Small intestine (tissue), 7 donors: Measurements from ENCODE around the gene MZT2B. TPM values are rescaled to one million over a fixed set of nuclear protein-coding genes. Genes with fewer than 3 reads are reported as not detected.
"Not testable (repeated sequence)": the region's sequence is repeated elsewhere in the genome, so short reads cannot be mapped to it uniquely, and the experiment has no call there.

Source experiments
- DNase-seq, 2 donors: peaks; one replicate each; pipeline versions ENCODE4 v3.0.0 to v3.0.0-alpha.2; 2013
- FAIRE-seq: peaks from 2 replicates; lab custom pipeline; 2012; peaks lifted over from hg19 to GRCh38; lab: Jason Lieb, UNC
- H3K27ac ChIP-seq, 3 donors: one replicate each; pipeline ENCODE4 v1.5.1; 2013; ENCODE audit warnings: low read length in 2 of 3, mild to moderate bottlenecking in 2 of 3, control low read depth in 1 of 3, inconsistent platforms in 1 of 3, low read depth in 1 of 3, moderate library complexity in 1 of 3
- H3K27me3 ChIP-seq, 3 donors: one replicate each; pipeline ENCODE4 v1.6.1; 2013; ENCODE audit warnings: low read length in 3 of 3, inconsistent platforms in 1 of 3; ENCODE audit not compliant: control insufficient read depth in 3 of 3, insufficient read depth in 3 of 3
- H3K36me3 ChIP-seq, 3 donors: one replicate each; pipeline ENCODE4 v1.6.1; 2013; ENCODE audit warnings: low read length in 3 of 3, inconsistent platforms in 1 of 3, low read depth in 1 of 3, mild to moderate bottlenecking in 1 of 3, moderate library complexity in 1 of 3; ENCODE audit not compliant: control insufficient read depth in 3 of 3, insufficient read depth in 2 of 3
- H3K4me1 ChIP-seq, 3 donors: one replicate each; pipeline ENCODE4 v1.6.1; 2013; ENCODE audit warnings: low read length in 2 of 3, inconsistent platforms in 1 of 3, low read depth in 1 of 3, mild to moderate bottlenecking in 1 of 3, moderate library complexity in 1 of 3; ENCODE audit not compliant: control insufficient read depth in 3 of 3, insufficient read depth in 2 of 3
- H3K4me3 ChIP-seq, 3 donors: one replicate each; pipeline ENCODE4 v1.5.1; 2013; ENCODE audit warnings: low read length in 3 of 3, control low read depth in 1 of 3, inconsistent platforms in 1 of 3, low read depth in 1 of 3, mild to moderate bottlenecking in 1 of 3, moderate library complexity in 1 of 3
- H3K9me3 ChIP-seq, 2 donors: one replicate each; pipeline ENCODE4 v1.6.1; 2013; ENCODE audit warnings: low read depth in 1 of 2, low read length in 1 of 2; ENCODE audit not compliant: control insufficient read depth in 2 of 2, insufficient read depth in 1 of 2
- WGBS, 3 donors: extraction: QIAGEN DNeasy Blood & Tissue Kit; methylation state at CpG; one replicate each; pipeline ENCODE4 v1.1.7; 2013; 5-methylcytosine and 5-hydroxymethylcytosine counted together
- polyA plus RNA-seq, 4 donors: library from polyadenylated mRNA; stranded (reverse) in 3 of 4; unstranded in 1 of 4; fragments of 200-250 nt in 3 of 4; fragments of 120-200 nt in 1 of 4; gene quantifications; one replicate each; pipeline versions ENCODE4 v1.2.1 to v1.2.3, GENCODE V29; 2013
- donor health status: healthy with polysubstance abuse.
- donor health status: control.
- donor health status: control.
- donor health status: Bipolar disorder and iron deficiency.
- donor health status: healthy.

Gene MZT2B
- polyA plus RNA-seq, 4 donors = 161 to 317 (median 245) TPM

DNA sequence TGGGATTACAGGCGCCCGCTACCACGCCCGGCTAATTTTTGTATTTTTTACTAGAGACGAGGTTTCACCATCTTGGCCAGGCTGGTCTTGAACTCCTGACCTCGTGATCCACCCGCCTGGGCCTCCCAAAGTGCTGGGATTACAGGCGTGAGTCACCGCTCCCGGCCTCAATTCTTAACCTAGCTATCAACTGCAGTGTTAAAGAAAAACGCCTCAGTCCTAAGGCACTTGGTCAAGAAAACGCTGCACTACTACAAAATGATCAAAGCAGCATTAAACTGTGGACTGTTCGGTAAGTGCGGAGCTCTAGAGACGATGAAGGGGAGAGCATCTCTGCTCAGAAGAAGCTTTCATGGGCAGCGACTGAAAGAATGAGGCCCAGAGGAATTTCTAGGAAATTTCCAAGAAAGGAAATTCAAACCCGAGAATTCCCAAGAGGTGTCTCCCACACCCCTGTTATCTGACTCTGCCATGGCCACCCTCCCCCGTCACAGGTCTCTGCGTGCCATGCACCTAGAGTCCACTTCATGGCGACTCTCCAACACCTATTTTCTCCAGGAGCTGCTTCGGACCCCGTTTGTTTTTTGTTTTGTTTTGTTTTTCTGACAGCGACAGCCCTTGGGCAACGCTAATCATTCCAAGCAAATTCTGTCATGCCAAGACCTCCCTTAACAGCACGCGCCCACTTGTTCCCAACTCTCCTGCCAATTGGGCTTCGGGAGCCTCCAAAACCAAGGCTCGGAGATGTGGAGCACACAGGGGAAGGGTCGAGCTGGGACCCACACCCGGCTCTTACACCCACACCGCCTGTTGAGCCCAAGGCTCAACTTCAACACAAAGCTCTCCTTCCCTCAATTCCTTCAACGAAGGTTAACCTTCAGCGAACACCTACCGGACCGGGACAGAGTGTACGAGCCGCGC is 1.4 kb upstream of the MZT2B start:
- Histone ChIP-seq H3K36me3 (peaks cover 0 to 21% (median 0%) of the 10 kb centered on the region in 3 donors), H3K4me3 (peak overlapping the region; percentile 64 to 95 (median 90)), H3K4me1 (peaks cover 3 to 20% (median 8%) of the 10 kb centered on the region in 3 donors), H3K27ac (peak overlapping the region; percentile 49 to 95 (median 60))
- H3K9me3 ChIP-seq, H3K27me3 ChIP-seq, DNase-seq, FAIRE-seq: not testable (repeated sequence)
- WGBS, 3 donors = 16 to 24% (median 19%) methylated on average over 33 to 38 of the region's 38 CpGs

DNA sequence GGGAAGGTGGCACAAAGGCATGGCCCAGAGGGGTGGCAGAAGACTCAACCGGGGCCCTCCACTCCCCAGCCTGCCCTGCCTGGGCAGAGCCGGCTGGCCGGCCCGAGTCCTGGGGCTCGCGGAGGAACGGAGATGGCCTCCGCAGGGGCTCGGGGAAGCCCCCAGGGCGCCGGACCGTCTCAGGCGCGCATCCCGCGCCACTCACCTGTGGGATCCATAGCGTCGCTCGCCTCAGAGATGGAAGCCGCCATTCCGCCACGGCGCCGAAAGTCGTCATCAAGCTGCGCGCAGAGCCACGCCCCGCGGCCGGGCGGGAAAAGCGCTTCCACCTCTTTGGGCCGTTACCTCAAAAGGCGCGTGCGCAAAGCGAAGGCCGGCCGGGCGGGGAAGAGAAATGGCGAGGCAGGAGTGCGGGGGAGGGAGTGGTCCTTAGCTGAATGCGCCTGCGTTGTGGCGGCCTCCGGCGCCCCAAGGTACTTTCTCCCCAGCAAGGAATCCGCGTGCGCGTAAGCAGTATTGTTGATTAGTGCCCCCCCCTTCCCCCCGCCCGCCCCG is 660 bp upstream of the MZT2B start, which contains the start of gene SMPD4:
Gene SMPD4, minus strand, starts transcription at position 278 of the 555 bp plus-strand sequence. CDS start 5,010 bp downstream, outside the sequence.
- Histone ChIP-seq H3K27ac (peak within 1 kb of the TSS; percentile 73 to 95 (median 85)), H3K4me3 (peak within 1 kb of the TSS; percentile 64 to 95 (median 90)), H3K4me1 (peaks cover 3 to 20% (median 8%) of the 10 kb centered on the region in 3 donors), H3K36me3 (peaks cover 0 to 26% (median 0%) of the 10 kb centered on the region in 3 donors), H3K9me3 (no peaks in the 10 kb centered on the region), H3K27me3 (no peaks in the 10 kb centered on the region)
- peak; percentile 96 to 98 for DNase-seq
- FAIRE-seq = no peak
- 0% methylated on average over 45 to 55 of the region's 55 CpGs for WGBS, 3 donors

DNA sequence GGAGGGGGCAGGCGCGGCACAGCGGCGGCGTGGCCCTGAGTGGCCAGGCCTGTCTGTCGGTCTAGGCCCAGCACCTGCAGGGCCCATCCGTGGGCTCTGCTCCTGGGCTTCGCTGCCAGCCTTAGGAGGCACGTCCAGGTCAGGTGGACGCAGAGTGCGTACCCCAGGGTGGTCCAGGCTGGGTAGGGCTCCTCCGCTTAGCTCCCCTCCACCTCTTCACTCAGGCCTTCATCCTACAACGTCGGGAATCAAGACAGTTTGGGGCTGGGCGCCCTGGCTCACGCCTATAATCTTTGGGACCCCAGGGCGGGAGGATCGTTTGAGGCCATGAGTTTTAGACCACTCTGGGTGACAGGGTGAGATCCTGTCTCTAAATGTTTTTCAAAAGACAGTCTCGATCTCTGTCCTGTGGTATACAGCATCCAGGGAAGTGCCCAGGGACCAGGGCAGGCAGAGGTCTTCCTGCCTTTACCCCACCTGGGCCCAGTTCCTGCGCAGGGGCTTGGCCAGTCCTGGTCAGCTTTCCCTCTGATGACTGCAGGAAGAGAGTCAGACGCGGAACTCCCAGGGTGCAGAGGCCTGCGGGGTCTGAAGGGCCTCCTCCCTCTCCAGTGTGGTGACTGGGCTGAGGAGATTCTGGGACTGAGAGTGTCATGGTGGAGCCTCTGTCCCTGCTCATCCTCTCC is 907 bp downstream of the MZT2B start:
- WGBS, 3 donors = 24 to 27% (median 25%) methylated on average over 13 to 23 of the region's 23 CpGs
- peak overlapping the region in 2 of 3 donors; percentile 17 to 22 for H3K27ac ChIP-seq
- not testable (repeated sequence) for H3K9me3 ChIP-seq, H3K27me3 ChIP-seq, FAIRE-seq
- peak overlapping the region in 2 of 3 donors; percentile 40 to 64 for H3K4me3 ChIP-seq
- H3K4me1 ChIP-seq = peaks cover 3 to 20% (median 8%) of the 10 kb centered on the region in 3 donors
- peak in 1 of 2 donors; percentile 44 for DNase-seq
- H3K36me3 ChIP-seq = peaks cover 0 to 26% (median 0%) of the 10 kb centered on the region in 3 donors

DNA sequence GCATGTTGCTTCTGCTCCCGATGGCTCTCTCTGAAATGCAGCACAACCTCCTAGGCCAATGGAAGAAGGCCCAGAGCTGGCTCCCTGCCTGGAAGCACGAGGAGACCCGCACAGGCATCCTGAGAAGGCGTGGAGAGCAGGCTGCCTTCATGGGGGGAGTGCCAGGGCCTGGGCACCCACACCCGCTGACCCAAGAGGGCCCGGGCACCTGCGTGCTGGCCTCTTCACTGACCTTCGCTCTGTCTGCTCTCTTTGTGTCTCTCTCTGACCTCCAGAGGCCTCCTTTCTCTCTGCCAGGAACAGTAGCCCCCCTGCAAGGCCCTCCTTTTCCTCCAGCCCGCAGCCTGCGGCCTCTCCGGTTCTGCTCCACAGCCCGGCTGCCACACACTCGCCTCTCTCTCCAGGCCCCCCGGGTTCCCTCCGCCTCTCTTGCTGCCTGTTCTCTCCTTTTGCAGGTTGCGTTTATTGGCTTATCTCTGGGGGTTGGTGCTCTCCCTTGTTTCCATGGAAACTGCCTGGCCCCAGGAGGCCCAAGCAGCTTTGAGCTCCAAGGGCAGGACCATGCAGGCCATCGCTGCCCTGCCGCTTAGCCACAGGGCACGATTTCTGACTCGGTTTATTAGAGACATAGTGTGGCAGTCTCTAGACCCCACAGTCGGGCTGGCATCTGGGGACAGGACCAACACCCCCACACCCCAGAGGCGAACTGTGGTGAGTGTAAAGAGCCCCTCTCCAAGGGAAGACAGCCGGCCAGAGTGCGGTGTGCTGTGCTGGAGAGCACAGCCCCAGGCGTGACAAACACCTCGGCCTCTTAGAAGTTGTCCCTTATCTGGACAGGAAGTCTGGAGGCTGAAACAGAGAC is 1.7 kb downstream of the MZT2B start:
- peak overlapping the region in 1 of 3 donors; percentile 17 for H3K27ac ChIP-seq
- H3K9me3 ChIP-seq = no peaks in the 10 kb centered on the region
- H3K4me1 ChIP-seq = peaks cover 3 to 20% (median 8%) of the 10 kb centered on the region in 3 donors
- WGBS, 3 donors = 72 to 86% (median 81%) methylated on average over 23 to 26 of the region's 26 CpGs
- FAIRE-seq (no peak), DNase-seq (peak in 1 of 2 donors; percentile 39)
- H3K36me3 ChIP-seq = peaks cover 0 to 33% (median 0%) of the 10 kb centered on the region in 3 donors
- H3K27me3 ChIP-seq = no peaks in the 10 kb centered on the region
- H3K4me3 ChIP-seq = peak overlapping the region in 1 of 3 donors; percentile 40

DNA sequence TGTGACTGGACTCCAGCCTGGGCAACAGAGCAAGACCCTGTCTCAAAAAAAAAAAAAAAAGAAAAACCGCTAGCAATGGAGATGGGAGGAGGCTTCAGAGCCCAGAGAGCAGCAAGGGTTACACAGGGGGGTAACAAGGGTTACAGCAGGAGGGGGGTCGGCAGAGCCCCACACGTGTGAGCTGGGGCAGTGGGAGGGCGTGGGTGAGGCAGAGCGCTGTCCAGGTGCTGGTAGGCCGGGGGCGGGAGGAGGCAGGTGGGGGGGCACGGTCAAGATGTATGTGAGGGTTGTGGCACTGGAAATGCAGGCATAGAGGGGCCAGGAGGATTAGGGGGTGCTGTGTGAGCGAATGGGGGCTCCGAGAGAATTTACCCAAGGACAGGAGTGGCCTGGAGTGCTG is 3.4 kb downstream of the MZT2B start:
- peaks cover 3 to 17% (median 4%) of the 10 kb centered on the region in 3 donors for H3K4me1 ChIP-seq
- no peaks in the 10 kb centered on the region for H3K27me3 ChIP-seq
- H3K36me3 ChIP-seq = peaks cover 0 to 35% (median 0%) of the 10 kb centered on the region in 3 donors
- FAIRE-seq = no peak
- DNase-seq = no peak
- no peak overlapping the region for H3K27ac ChIP-seq
- WGBS, 3 donors = 85 to 94% (median 91%) methylated on average over 9 to 10 of the region's 10 CpGs
- no peak overlapping the region for H3K4me3 ChIP-seq
- H3K9me3 ChIP-seq = no peaks in the 10 kb centered on the region

DNA sequence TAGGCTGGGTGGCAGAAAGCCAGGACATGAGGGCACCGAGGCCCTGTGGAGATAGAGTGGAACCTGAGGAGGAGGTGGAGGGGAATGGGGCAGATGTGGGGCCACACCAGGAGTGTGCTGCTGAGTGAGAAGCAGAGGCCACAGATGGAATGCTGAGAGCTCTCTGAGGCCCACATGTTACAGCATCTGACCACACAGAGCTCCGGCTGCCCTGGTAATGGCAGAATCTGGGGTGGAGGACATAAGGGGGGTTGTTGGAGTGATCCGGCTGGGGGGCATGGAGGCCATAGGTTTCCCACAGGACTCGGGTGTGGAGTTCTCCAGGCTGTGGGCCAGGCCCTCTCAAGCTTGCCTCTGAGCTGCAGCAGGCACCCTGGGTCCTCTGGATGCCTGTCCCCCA is 3.8 kb downstream of the MZT2B start:
- 76 to 86% (median 82%) methylated on average over 3 to 4 of the region's 4 CpGs for WGBS, 3 donors
- DNase-seq = no peak
- no peak for FAIRE-seq
- Histone ChIP-seq H3K9me3 (no peaks in the 10 kb centered on the region), H3K4me3 (no peak overlapping the region), H3K4me1 (peaks cover 0 to 14% (median 3%) of the 10 kb centered on the region in 3 donors), H3K36me3 (peaks cover 0 to 36% (median 0%) of the 10 kb centered on the region in 3 donors), H3K27ac (no peak overlapping the region), H3K27me3 (no peaks in the 10 kb centered on the region)

DNA sequence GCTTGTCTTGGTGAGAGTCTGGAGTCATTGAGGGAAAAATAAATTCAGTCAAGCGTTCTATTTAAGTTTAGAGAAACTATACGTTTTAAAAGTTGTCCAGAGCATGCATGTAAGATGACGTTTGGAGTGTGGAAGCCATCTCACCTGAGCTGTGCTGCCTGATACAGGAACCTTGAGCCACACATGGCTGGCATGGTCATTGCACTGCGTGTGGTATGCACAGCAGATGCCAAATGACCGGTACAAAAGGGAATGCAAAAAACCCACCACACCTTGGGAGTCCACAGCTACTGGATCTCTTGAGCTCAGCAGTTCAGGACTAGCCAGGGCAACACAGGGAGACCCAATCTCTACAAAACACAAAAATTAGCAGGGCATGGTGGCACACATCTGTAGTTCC is 4.3 kb downstream of the MZT2B start:
- Histone ChIP-seq H3K27me3 (no peaks in the 10 kb centered on the region), H3K9me3 (no peaks in the 10 kb centered on the region), H3K4me3 (no peak overlapping the region), H3K4me1 (peaks cover 0 to 14% (median 3%) of the 10 kb centered on the region in 3 donors), H3K27ac (no peak overlapping the region), H3K36me3 (peaks cover 0 to 41% (median 0%) of the 10 kb centered on the region in 3 donors)
- FAIRE-seq = no peak
- no peak for DNase-seq
- WGBS, 3 donors = 87 to 91% (median 88%) methylated on average over 5 of the region's 5 CpGs
